Liver (tissue), 3 donors: ENCODE results near the gene ALPI.

Source experiments
- CTCF ChIP-seq: fragments of 150-350 bp; IDR thresholded peaks from 2 replicates; pipeline ENCODE4 v1.5.1; 2017; ENCODE audit warnings: improper control_type of control experiment, low read depth, low read length; ENCODE audit not compliant: missing input control
- EGR1 ChIP-seq, 2 donors: IDR thresholded peaks; 2 replicates each; pipeline ENCODE4 v1.6.1; 2016 to 2018; ENCODE audit warnings: antibody characterized with exemption in 2 of 2, low read depth in 2 of 2
- GABPA ChIP-seq, 2 donors: IDR thresholded peaks in 1 of 2; conservative IDR thresholded peaks in 1 of 2; 2 replicates each; pipeline ENCODE4 v1.6.1; 2016; ENCODE audit warnings: antibody characterized with exemption in 2 of 2, mild to moderate bottlenecking in 1 of 2, moderate library complexity in 1 of 2
- MAX ChIP-seq: IDR thresholded peaks from 2 replicates; pipeline ENCODE4 v1.6.1; 2016; ENCODE audit warnings: antibody characterized with exemption
- RAD21 ChIP-seq, 2 donors: IDR thresholded peaks; 2 replicates each; pipeline ENCODE4 v1.6.1; 2016; ENCODE audit warnings: antibody characterized with exemption in 2 of 2, mild to moderate bottlenecking in 2 of 2
- TAF1 ChIP-seq: conservative IDR thresholded peaks from 2 replicates; pipeline ENCODE4 v1.6.1; 2016; ENCODE audit warnings: antibody characterized with exemption, mild to moderate bottlenecking
- YY1 ChIP-seq: IDR thresholded peaks from 2 replicates; pipeline ENCODE4 v1.6.1; 2016; ENCODE audit warnings: antibody characterized with exemption, mild to moderate bottlenecking
- donor health status: healthy.
- donor health status: healthy.

GRCh38 chr2:232482301-232483238 lies 26.6 kb downstream of the ALPI start:
- no peak for TF ChIP-seq RAD21 (IDR thresholded peaks at IDR 0.05)
- no peak for TF ChIP-seq MAX
- no peak for TF ChIP-seq CTCF
- TF ChIP-seq TAF1: no peak
- TF ChIP-seq YY1: no peak
- TF ChIP-seq EGR1 (IDR thresholded peaks at IDR 0.05; ENCODE audit: low read depth in 2 of 2): no peak
- TF ChIP-seq GABPA (IDR thresholded peaks at IDR 0.05 in 1 of 2, conservative IDR thresholded peaks at IDR 0.05 in 1 of 2): no peak
